Measurements from ENCODE around the gene HEXD.
"Not testable (repeated sequence)": the region's sequence is repeated elsewhere in the genome, so short reads cannot be mapped to it uniquely, and the experiment has no call there.

Gene HEXD

GRCh38 chr17:82457073-82457928, 39.2 kb downstream of the HEXD start:
- TF ChIP-seq CTCF (IDR thresholded peaks at IDR 0.05; ENCODE audit: control insufficient read depth, insufficient read depth, low read depth, low read length, missing control alignments) = no peak
- DNase-seq (ENCODE audit: low read depth) = no peak
- H3K4me3 ChIP-seq (ENCODE audit: control insufficient read depth, low read depth, low read length) = peak overlapping the region; percentile 88

DNA sequence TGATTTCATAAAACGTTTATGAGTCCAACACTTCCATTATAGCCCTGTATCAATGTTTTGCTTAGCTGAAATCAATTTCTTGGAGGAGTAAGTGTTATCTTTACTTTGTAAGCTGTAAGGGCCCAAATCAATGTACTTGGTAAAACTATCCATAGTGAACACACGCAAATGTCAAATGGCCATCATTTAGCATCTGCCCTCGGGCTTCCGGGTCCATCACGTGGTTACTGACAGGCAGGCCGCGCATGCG, 39.7 kb downstream of the HEXD start:
- H3K4me3 ChIP-seq (ENCODE audit: control insufficient read depth, low read depth, low read length) = peak overlapping the region; percentile 88
- TF ChIP-seq CTCF (IDR thresholded peaks at IDR 0.05; ENCODE audit: control insufficient read depth, insufficient read depth, low read depth, low read length, missing control alignments) = no peak
- no peak for DNase-seq (ENCODE audit: low read depth)

- peak within 1 kb of the TSS; percentile 88 for H3K4me3 ChIP-seq (ENCODE audit: control insufficient read depth, low read depth, low read length)
- no peak for TF ChIP-seq CTCF (IDR thresholded peaks at IDR 0.05; ENCODE audit: control insufficient read depth, insufficient read depth, low read depth, low read length, missing control alignments)
These were observed 40.2 kb downstream of the HEXD start, which contains the start of gene NARF for GRCh38 chr17:82458179-82458884. NARF (plus strand) TSS chr17:82458741; CDS start chr17:82458804, 63 bp downstream.

GRCh38 chr17:82458885-82459424, 40.8 kb downstream of the HEXD start:
- H3K4me3 ChIP-seq (ENCODE audit: control insufficient read depth, low read depth, low read length) = peak overlapping the region; percentile 88
- DNase-seq (ENCODE audit: low read depth) = no peak
- no peak for TF ChIP-seq CTCF (IDR thresholded peaks at IDR 0.05; ENCODE audit: control insufficient read depth, insufficient read depth, low read depth, low read length, missing control alignments)

More at GRCh38 chr17:82458179-82458884, 40.2 kb downstream of the HEXD start, which contains the start of gene NARF:
- DNase-seq (ENCODE audit: low read depth) = peak; percentile 95

- not testable (repeated sequence) for DNase-seq (ENCODE audit: low read depth); H3K4me3 ChIP-seq (ENCODE audit: control insufficient read depth, low read depth, low read length)
These were observed 41.8 kb downstream of the HEXD start for GRCh38 chr17:82459936-82460335.

GRCh38 chr17:82461827-82462524, 43.8 kb downstream of the HEXD start:
- H3K4me3 ChIP-seq (ENCODE audit: control insufficient read depth, low read depth, low read length) = no peak overlapping the region
- DNase-seq (ENCODE audit: low read depth) = no peak
- no peak for TF ChIP-seq CTCF (IDR thresholded peaks at IDR 0.05; ENCODE audit: control insufficient read depth, insufficient read depth, low read depth, low read length, missing control alignments)

Data from AG09309 (cell line).